Duodenal mucosa (tissue), 2 donors: ENCODE measurements around the gene PDS5A.
A peak's percentile ranks its signal among the peaks of the same experiment; 100 is the strongest.
"Not testable (repeated sequence)": the region's sequence is repeated elsewhere in the genome, so short reads cannot be mapped to it uniquely, and the experiment has no call there.

Experiments used
- H3K27ac ChIP-seq: one replicate; pipeline ENCODE4 v1.7.0; 2013; ENCODE audit warnings: low read depth, low read length
- H3K27me3 ChIP-seq, 2 donors: one replicate each; pipeline ENCODE4 v1.7.0; 2013; ENCODE audit warnings: low read length in 2 of 2, control low read depth in 1 of 2; ENCODE audit not compliant: insufficient read depth in 2 of 2, control insufficient read depth in 1 of 2
- H3K36me3 ChIP-seq, 2 donors: one replicate each; pipeline ENCODE4 v1.7.0; 2013; ENCODE audit warnings: low read length in 2 of 2, control low read depth in 1 of 2; ENCODE audit not compliant: insufficient read depth in 2 of 2, control insufficient read depth in 1 of 2
- H3K4me1 ChIP-seq, 2 donors: one replicate each; pipeline ENCODE4 v1.7.0; 2013; ENCODE audit warnings: low read length in 2 of 2, control low read depth in 1 of 2; ENCODE audit not compliant: insufficient read depth in 2 of 2, control insufficient read depth in 1 of 2
- H3K4me3 ChIP-seq, 2 donors: one replicate each; pipeline ENCODE4 v1.7.0; 2013; ENCODE audit warnings: low read length in 2 of 2, low read depth in 1 of 2
- H3K9ac ChIP-seq, 2 donors: one replicate each; pipeline ENCODE4 v1.7.0; 2013; ENCODE audit warnings: low read length in 2 of 2, low read depth in 1 of 2
- H3K9me3 ChIP-seq, 2 donors: one replicate each; pipeline ENCODE4 v1.7.0; 2013; ENCODE audit warnings: low read length in 2 of 2, control low read depth in 1 of 2; ENCODE audit not compliant: control insufficient read depth in 1 of 2

PDS5A gene, protein sequence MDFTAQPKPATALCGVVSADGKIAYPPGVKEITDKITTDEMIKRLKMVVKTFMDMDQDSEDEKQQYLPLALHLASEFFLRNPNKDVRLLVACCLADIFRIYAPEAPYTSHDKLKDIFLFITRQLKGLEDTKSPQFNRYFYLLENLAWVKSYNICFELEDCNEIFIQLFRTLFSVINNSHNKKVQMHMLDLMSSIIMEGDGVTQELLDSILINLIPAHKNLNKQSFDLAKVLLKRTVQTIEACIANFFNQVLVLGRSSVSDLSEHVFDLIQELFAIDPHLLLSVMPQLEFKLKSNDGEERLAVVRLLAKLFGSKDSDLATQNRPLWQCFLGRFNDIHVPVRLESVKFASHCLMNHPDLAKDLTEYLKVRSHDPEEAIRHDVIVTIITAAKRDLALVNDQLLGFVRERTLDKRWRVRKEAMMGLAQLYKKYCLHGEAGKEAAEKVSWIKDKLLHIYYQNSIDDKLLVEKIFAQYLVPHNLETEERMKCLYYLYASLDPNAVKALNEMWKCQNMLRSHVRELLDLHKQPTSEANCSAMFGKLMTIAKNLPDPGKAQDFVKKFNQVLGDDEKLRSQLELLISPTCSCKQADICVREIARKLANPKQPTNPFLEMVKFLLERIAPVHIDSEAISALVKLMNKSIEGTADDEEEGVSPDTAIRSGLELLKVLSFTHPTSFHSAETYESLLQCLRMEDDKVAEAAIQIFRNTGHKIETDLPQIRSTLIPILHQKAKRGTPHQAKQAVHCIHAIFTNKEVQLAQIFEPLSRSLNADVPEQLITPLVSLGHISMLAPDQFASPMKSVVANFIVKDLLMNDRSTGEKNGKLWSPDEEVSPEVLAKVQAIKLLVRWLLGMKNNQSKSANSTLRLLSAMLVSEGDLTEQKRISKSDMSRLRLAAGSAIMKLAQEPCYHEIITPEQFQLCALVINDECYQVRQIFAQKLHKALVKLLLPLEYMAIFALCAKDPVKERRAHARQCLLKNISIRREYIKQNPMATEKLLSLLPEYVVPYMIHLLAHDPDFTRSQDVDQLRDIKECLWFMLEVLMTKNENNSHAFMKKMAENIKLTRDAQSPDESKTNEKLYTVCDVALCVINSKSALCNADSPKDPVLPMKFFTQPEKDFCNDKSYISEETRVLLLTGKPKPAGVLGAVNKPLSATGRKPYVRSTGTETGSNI (N-terminal part only)

GRCh38 chr4:39977489-39978377 is at the start of gene PDS5A:
Gene PDS5A, minus strand, starts transcription at chr4:39977911. Its CDS starts 1,334 bp downstream, at chr4:39976577.
- Histone ChIP-seq H3K9me3 (no peaks in the 10 kb centered on the region), H3K4me3 (peak within 1 kb of the TSS; percentile 83 to 85), H3K36me3 (peaks cover 10 to 17% of the 10 kb centered on the region in 2 donors), H3K27ac (peak within 1 kb of the TSS; percentile 87), H3K27me3 (no peaks in the 10 kb centered on the region), H3K9ac (peak within 1 kb of the TSS; percentile 87 to 88), H3K4me1 (peaks cover 11% of the 10 kb centered on the region in 2 donors)

DNA sequence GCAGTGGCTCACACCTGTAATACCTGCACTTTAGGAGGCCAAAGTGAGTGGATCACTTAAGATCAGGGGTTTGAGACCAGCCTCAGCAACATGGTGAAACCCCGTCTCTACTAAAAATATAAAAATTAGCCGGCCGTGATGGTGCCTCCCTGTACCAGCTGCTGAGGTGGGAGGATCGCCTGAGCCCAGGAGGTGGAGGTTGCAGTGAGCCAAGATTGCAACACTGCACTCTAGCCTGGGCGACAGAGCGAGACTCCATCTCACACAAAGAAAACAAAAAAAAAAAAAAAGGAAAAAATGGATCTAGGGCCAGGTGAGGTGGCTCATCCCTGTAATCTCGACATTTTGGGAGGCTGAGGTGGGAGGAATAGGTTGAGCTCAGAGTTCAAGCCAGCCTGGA is 46.3 kb upstream of the PDS5A start:
- not testable (repeated sequence) for H3K4me1 ChIP-seq, H3K4me3 ChIP-seq, H3K9ac ChIP-seq, H3K27me3 ChIP-seq, H3K36me3 ChIP-seq, H3K27ac ChIP-seq, H3K9me3 ChIP-seq

GRCh38 chr4:40021116-40021515 is 43.4 kb upstream of the PDS5A start:
- not testable (repeated sequence) for H3K9ac ChIP-seq, H3K4me3 ChIP-seq, H3K4me1 ChIP-seq, H3K27ac ChIP-seq, H3K27me3 ChIP-seq, H3K9me3 ChIP-seq, H3K36me3 ChIP-seq

- Histone ChIP-seq H3K27ac (no peak overlapping the region), H3K9me3 (no peaks in the 10 kb centered on the region), H3K9ac (no peak overlapping the region), H3K27me3 (no peaks in the 10 kb centered on the region), H3K4me1 (no peaks in the 10 kb centered on the region), H3K36me3 (no peaks in the 10 kb centered on the region), H3K4me3 (no peak overlapping the region)
These were observed 42.5 kb upstream of the PDS5A start for GRCh38 chr4:40020221-40020620.

DNA sequence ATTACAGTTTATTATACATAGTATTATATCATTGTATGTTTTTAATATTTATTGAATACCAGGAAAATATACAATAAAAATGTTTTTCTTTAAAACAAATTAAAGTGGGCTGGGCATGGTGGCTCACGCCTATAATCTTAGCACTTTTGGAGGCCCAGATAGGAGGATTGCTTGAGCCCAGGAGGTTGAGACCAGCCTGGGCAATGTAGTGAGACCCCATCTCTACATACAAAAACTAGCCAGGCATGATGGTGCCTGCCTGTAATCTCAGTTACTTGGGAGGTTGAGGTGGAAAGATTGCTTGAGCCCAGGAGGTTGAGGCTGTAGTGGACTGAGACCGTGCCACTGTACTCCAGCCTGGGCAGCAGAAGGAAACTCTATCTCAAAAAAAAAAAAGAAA is 38.3 kb upstream of the PDS5A start:
- H3K9me3 ChIP-seq: no peaks in the 10 kb centered on the region
- H3K4me3 ChIP-seq: no peak overlapping the region
- no peaks in the 10 kb centered on the region for H3K27me3 ChIP-seq
- H3K27ac ChIP-seq: no peak overlapping the region
- no peaks in the 10 kb centered on the region for H3K4me1 ChIP-seq
- no peaks in the 10 kb centered on the region for H3K36me3 ChIP-seq
- no peak overlapping the region for H3K9ac ChIP-seq

- H3K9ac ChIP-seq: no peak overlapping the region
- H3K4me3 ChIP-seq: no peak overlapping the region
- no peak overlapping the region for H3K27ac ChIP-seq
- H3K4me1 ChIP-seq: no peaks in the 10 kb centered on the region
- no peaks in the 10 kb centered on the region for H3K9me3 ChIP-seq
- H3K27me3 ChIP-seq: no peaks in the 10 kb centered on the region
- H3K36me3 ChIP-seq: no peaks in the 10 kb centered on the region
These were observed 26.3 kb upstream of the PDS5A start for GRCh38 chr4:40003986-40004385.

- Histone ChIP-seq H3K9me3 (no peaks in the 10 kb centered on the region), H3K4me3 (no peak overlapping the region), H3K27ac (no peak overlapping the region), H3K9ac (no peak overlapping the region), H3K27me3 (no peaks in the 10 kb centered on the region), H3K36me3 (no peaks in the 10 kb centered on the region), H3K4me1 (no peaks in the 10 kb centered on the region)
These were observed 23.0 kb upstream of the PDS5A start for GRCh38 chr4:40000711-40001110.

DNA sequence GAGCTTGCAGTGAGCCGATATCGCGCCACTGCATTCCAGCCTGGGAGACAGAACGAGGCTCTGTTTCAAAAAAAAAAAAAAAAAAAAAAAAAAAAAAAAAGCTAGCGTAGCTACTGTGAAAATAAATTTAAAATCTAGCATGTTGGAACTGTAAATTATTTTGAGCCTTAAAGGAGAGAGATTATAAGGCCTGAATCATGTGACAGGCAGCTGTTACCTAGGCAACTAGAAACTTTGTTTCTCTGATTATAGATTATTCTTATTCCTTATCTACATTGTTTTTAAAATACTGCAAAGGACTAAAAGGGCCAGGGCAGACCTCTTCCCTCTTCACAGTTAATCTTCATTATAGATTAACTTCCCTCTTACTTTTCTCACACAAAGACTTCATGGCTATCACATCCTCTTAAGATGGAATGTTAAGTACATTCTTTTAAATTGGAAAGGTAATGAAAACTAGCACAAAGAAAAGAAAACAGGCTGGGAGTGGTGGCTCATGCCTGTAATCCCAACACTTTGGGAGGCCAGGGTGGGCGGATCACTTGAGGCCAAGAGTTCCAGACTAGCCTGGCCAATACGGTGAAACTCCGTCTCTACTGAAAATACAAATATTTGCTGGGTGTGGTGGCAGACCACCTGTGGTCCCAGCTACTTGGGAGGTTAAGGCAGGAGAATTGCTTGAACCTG is 21.1 kb upstream of the PDS5A start:
- Histone ChIP-seq H3K36me3 (no peaks in the 10 kb centered on the region), H3K27ac (no peak overlapping the region), H3K4me3 (no peak overlapping the region), H3K4me1 (no peaks in the 10 kb centered on the region), H3K9ac (no peak overlapping the region), H3K9me3 (no peaks in the 10 kb centered on the region), H3K27me3 (no peaks in the 10 kb centered on the region)

DNA sequence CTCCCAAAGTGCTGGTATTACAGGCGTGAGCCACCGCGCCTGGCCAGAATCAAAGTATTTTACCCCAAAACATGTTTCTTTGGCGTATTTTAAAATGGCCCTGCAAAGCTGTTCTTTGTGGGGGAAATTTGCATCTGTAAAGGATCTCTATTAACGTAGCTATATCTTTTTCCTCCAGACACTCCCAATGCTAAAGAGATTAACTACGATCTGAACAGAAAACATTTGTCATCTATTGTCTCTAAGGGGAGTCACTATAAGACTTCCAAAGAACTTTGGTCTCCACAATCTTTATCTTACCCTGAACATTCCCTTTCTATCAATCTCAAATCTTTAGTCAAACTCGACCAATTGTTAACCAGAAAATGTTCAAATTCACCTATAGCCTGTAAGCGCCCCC is 19.1 kb upstream of the PDS5A start:
- H3K27me3 ChIP-seq: no peaks in the 10 kb centered on the region
- H3K4me3 ChIP-seq: no peak overlapping the region
- H3K9me3 ChIP-seq: no peaks in the 10 kb centered on the region
- H3K9ac ChIP-seq: no peak overlapping the region
- no peaks in the 10 kb centered on the region for H3K36me3 ChIP-seq
- no peaks in the 10 kb centered on the region for H3K4me1 ChIP-seq
- H3K27ac ChIP-seq: no peak overlapping the region
